Stimulated activated CD4-positive, alpha-beta T cell treated with anti-CD3 and anti-CD28 coated beads, TNF-alpha, amount 100 ng/mL, for 4 hours (primary cell): ENCODE data around the gene HOXB9.

Experiments used
- DNase-seq, 3 experiments: peaks; one replicate each; pipeline ENCODE4 v3.0.0-alpha.2; 2020; ENCODE audit warnings: low read depth in 3 of 3

Gene HOXB9

GRCh38 chr17:48597778-48598631, 28.2 kb downstream of the HOXB9 start:
- no peak for DNase-seq

GRCh38 chr17:48597528-48597777, 28.7 kb downstream of the HOXB9 start:
- no peak for DNase-seq

- DNase-seq: no peak
Measured at GRCh38 chr17:48596735-48597527, 29.2 kb downstream of the HOXB9 start.

DNA sequence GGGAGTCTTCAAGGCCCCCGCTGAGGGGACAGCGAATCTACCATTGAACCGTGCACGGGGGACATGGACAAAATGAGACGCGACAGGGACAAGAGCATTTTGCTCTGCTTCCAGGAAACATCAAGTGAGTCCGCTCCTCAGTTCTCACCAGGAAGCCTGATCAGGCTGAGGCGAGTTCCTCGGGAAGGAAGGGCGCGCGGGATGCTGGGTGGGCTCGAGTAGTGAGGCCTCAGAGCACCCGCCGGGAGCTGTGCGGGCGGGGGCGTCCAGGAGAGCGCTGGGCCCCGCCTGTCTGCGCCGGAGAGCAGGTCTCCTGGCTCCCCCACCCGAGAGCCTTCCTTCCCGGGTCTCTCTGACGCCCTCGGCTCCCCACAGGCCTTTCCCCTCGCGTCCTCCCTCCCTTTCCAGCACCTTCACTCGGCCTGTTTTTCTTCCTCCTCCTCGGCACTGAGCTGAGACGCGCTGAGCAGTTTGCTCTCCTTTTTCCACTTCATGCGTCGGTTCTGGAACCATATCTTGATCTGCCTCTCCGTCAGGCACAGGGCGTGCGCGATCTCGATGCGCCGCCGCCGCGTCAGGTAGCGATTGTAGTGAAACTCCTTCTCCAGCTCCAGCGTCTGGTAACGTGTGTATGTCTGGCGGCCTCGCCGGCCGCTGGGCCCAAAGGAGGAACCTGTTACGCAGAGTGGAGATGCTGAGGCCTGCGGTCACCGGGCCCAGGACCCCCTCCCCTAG, 30.0 kb downstream of the HOXB9 start:
- DNase-seq: no peak

- DNase-seq: no peak
Measured at GRCh38 chr17:48595278-48595999, 30.7 kb downstream of the HOXB9 start.

DNA sequence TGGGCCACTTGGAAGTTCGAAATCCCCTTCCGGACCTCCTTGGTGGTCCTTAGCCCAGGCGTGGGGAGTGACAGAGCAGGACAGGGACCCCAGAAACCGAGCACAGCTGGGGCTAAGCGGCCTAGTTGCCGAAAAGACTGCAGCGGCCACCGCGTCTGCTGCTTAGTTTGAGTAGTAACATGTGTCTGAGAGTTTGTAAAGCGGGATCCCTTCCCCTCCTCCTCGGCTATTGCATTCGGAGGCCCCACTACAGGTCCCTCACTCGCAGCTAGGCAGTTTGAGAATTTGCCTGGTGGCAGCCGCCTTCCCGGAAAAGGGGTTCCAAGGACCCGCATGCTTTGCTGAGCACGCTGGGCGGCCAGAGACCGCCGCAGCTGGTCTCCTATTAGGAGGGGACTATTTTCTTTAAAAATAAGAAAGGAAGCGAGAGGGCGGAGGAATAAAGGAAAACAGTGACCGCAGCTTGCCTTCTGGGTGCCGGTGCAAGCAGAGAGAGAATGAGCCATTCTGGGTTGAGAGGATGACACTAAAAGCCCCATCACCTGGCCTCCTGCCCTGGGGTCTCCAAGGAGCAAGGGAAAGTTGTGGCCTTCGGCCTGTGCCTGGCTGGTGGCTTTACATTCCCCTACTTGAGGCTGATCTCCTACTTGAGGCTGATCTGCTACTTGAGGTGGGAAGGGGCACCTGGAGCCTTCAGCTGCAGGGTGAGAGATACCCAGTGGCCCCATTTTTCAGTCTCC, 31.4 kb downstream of the HOXB9 start:
- DNase-seq: no peak

DNA sequence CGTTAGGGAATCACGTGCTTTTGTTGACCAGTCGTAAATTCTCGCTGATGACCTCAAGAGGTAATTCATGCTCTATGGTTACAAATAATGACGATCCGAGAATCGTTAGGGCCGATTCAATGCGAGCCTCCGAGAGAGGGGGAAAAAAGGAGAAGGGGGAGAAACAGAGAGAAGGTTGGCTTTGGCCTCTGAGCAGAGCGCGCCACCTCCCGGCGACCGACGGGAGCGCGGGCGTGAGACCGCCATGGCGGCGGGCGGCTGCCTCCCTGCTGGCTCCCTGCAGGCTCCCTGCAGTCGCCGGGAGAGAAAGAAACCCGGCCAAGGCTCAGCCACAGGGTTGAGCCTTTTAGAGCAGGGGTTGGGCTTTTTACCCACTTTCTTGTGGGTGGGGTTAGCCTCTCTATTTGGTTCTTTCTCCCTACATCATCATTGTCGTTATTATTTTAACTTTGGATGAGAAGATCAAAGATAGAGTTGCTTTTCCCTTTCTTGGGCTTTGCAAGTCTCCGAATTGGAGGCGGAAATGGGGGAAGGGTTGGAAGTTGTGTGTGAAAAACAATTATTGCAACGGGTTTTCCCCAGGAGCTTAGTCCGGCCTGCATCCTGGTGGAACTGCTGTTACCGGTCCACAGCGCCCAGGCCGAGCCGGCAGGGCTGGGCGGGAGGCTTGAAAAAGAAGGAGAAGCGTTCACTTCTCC, 32.2 kb downstream of the HOXB9 start:
- DNase-seq: peak; percentile 67 to 73 (median 71)

DNA sequence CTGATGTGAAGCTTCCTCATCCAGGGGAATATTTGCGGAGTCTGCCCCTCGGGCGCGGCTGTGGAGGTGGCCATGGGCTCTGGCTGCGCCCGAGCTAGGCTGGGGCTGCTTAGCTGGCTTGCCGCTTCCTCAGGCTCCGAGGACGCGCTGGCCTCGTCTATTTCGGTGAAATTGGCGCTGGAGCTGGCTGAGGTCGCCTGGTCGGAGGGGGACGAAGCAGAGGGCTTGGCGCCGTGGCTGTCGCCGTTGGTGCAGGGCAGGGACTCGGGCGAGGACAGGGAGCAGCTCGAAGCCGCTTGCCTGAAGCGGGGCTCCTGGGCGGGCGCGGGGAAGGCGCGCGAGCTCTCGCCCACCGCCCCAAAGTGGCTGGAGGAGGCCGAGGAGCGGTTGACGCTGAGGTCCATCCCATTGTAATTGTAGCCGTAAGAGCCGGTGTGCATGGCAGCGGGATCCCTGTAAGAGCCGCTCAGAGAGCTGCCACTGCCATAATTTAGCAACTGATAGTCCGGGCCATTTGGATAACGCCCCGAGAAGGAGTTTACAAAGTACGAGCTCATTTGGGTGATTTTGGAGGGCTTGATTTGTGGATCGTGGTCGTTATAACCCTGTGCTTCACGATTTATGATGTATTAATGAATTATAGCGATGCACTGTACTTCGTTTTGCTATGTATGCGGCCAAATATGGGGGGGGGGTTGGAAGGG, 32.9 kb downstream of the HOXB9 start, which contains the start of gene HOXB5:
Gene HOXB5 (minus strand): TSS at position 654 of the 704 bp plus-strand sequence. CDS start 97 bp downstream, at position 557.
- DNase-seq: no peak

- DNase-seq: no peak
Measured at GRCh38 chr17:48592577-48592976, 33.6 kb downstream of the HOXB9 start.

- no peak for DNase-seq
Measured at GRCh38 chr17:48592057-48592514, 34.1 kb downstream of the HOXB9 start.

GRCh38 chr17:48591255-48592056, 34.7 kb downstream of the HOXB9 start:
- no peak for DNase-seq

- no peak for DNase-seq
Measured at GRCh38 chr17:48590607-48591161, 35.5 kb downstream of the HOXB9 start.

GRCh38 chr17:48589831-48590606, 36.1 kb downstream of the HOXB9 start, which contains the start of gene HOXB3:
Gene HOXB3, minus strand, starts transcription at chr17:48590241. Its CDS starts 37,767 bp downstream, at chr17:48552474.
- no peak for DNase-seq

GRCh38 chr17:48589060-48589830, 36.9 kb downstream of the HOXB9 start:
- no peak for DNase-seq

- no peak for DNase-seq
Measured at GRCh38 chr17:48588528-48588927, 37.6 kb downstream of the HOXB9 start.

DNA sequence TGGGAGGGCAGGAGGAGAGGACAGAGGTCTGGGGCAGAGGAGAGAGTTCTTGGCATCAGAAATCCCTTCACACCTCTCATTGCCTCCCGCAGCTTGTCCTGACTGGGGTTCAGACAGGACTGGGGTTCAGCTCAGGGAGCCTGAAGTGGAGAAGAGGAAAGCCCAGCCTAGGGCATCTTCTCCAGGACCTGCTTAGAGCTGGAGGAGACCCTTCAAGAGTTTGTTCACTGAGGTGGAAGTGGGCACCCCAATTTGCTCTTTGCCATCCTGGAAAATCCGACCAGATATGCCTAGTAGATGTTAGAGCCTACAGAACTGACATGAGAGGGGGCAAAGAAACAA, 38.1 kb downstream of the HOXB9 start:
- DNase-seq: no peak
